Posterior vena cava (tissue), 2 donors: ENCODE measurements around the gene TBXT. TPM values are rescaled to one million over a fixed set of nuclear protein-coding genes. Genes with fewer than 3 reads are reported as not detected.

Experiments
- DNase-seq: peaks from one replicate; pipeline ENCODE4 v3.0.0-alpha.2; 2020; ENCODE audit warnings: low spot score
- intact Hi-C, 2 donors: fragments of 100-400 bp; cut with DNase I; formaldehyde crosslinking; loops; one replicate each; pipeline versions ENCODE4 v1.14.1 to v1.14.2; 2022 to 2023
- total RNA-seq, 2 donors: library from RNA; stranded (reverse); fragmentation: NEBNext Ultra II Directional; extraction: Animal tissue kit (Norgen Biotek cat#: 25700); gene quantifications; one replicate each; pipeline ENCODE4 v1.2.1, GENCODE V29; 2021
- donor health status: DM: yes; HTN: yes; CAD: no.
- donor health status: DM: yes; HTN: yes; CAD: no.

TBXT gene
- total RNA-seq, 2 donors from 2014 or later, result not detected

DNA sequence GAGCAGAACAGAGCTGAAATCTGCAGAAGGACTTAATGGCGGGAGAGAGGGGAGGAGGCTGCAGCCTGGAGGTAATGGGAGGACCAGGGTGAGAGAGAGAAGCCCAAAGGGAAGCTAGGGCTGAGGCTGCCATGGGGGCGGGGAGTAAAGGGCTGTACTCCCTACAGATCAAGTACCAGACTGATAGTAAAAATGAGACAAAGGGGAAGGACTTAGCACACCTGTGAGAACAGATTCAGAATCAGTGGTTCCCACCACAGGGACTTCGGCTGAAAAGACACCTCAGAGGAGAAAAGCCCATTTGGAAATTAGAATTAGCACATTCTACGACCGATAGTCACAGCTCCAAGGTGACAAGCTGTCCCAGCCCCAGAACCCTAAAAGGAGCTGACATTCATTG, 6.4 kb upstream of the TBXT start:
- DNase-seq, result no peak
- intact Hi-C loops, result no loop called here

DNA sequence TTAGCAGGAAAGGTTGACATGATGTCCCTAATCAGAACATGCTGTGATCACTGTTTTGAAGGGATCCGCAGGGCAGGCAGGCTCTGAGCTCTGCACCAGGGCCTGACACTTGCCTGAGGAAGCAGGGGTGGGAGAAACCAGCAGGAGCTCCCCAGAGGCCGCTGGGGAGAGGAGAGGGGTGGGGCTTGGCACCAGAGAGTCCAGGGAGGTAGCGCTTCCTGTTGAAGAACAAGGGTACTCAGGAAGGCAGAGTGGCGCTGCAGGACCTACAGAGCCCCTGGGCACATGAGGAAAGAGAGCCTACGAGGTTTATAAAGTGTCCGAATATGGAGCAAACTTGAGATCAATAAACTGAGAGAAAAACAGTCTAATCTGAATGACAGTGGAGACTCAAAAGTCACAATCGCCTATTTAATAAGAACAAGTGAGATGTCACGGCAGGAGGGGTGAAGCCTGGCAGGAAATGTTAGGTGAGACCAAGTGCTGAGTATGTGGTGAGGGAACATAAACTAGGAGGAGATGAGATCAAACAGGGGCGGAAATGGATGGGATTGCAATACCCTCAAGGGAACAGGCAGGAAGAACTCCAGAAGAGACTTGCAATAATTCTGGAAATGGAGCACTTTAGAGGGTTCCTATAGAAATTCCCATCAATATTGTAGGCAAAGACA, 5.8 kb upstream of the TBXT start:
- intact Hi-C loops, result no loop called here
- DNase-seq, result no peak

DNA sequence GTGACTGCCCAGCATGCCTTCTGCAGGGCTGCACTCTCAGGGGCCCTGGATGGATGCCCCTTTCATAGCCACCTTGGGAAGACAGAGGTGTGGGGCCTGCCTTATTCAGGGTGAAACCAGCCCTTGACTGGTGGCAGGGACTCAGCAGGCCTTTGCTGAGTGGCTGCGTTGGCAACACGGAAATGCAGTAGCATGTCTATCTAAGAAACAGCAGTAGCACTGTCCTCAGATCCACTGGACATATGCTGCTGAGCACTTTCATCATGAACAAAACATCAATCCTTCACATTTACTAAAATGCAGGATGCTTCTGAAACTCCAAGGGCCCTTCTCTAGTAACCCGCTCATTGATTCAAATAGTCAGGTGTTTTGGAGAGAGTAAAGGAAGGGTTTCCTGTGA, 4.9 kb upstream of the TBXT start:
- intact Hi-C loops, result no loop called here
- DNase-seq, result no peak

DNA sequence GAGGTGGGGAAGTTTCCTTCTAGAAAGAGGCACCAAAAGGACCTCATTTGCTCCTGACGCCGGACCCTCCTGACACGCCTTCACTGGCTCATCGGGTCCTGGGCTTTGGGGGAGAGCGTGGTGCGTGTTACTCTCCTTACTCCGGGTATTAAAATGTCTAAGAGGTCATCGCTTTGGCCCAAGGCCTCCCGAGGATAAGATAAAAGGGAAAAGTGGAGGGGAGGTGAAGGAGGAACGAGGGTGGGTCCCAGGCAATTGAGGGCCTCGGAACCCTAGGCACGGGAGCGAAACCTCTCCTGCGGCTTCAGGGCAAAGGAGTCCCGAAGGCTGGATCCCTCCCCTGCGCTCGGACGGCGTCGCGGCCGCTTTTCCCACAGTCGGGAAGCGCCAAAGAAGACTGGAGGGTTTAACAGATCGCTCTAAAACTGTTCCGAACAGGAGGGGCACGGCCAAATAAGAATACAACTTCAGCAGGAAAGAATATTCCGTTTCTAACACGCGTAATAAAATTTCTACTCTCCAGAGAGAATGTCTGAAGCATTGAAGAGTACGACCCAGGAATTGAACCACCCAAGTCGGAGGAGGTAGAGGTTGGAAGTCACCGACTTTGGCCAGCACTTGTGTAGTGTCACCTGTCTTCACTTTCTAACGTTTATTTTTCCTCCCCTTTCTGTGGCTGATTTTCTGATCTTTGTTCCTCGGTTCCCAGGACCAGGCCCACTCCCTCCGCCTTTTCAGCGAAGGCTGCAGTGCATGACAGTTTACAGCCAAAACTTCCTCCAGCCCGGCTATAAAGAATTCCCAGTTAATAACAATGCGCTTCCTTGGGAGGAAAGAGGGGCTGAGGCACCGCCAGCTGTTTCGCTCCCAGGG, 2.1 kb upstream of the TBXT start:
- DNase-seq, result no peak
- intact Hi-C loops, result no loop called here

DNA sequence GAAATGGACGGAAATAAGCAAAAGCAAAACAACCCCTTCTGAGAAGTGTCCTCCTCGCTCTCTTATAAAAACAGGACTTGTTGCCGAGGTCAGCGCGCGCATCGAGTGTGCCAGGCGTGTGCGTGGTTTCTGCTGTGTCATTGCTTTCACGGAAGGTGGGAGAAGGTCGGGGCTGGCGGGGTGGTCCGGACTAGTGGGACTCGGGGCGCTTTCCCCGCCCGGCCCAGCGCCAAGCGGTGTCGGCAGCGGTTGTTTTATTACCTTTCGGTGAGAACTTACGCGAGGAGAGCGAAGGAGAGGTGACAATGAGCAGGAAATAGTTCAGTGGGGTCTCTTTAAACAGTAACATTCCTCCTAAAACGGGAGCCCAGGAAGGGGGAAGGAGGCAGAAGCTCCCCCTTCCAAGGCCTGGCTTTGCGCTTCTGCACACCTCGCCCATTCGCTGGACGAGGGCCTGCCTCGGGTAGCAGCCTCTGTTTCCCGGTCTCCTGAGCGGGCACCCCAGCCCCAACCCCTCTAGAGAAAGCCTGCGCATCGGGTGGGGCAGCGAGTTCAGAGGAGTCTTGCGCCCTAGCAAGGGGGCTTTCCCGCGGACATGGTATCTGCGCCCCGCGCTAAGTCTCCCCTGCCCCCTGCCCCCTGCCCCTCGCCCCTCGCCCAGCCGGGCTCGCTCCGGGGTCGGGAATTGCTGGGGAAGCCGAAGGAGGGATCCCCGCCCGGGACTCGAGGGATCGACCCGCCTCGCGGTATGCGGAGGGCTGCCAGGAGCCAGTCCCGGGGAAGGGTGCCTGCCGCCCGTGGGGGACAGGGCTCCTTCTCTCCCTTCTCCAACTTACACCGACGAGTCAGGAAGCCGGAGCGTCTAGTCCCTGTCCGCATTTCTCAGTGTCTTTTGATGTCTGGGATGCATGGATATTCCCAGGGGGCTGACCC, 1.2 kb upstream of the TBXT start:
- DNase-seq, result no peak
- intact Hi-C loops, result no loop called here

DNA sequence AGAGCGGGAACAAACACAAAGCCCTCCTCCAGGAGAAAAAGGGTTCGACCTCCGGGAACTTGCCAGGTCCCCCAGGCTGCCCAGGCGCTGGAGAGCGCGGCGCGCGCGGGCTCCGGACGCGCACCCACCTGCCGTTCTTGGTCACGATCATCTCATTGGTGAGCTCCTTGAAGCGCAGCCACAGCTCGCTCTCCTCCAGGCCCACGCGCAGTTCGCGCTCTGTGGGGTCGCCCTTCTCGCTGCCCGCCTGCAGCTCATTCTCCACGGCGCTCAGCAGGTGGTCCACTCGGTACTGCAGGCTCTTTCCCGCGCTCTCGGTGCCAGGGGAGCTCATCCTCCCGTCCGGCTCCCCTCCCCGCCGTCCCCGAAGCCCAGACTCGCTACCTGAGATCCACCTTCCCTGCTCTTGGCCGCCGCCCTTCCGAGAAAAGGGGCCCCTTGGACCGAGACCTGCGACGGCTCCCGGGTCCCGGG, 356 bp downstream of the TBXT start:
- intact Hi-C loops, result no loop called here

DNA sequence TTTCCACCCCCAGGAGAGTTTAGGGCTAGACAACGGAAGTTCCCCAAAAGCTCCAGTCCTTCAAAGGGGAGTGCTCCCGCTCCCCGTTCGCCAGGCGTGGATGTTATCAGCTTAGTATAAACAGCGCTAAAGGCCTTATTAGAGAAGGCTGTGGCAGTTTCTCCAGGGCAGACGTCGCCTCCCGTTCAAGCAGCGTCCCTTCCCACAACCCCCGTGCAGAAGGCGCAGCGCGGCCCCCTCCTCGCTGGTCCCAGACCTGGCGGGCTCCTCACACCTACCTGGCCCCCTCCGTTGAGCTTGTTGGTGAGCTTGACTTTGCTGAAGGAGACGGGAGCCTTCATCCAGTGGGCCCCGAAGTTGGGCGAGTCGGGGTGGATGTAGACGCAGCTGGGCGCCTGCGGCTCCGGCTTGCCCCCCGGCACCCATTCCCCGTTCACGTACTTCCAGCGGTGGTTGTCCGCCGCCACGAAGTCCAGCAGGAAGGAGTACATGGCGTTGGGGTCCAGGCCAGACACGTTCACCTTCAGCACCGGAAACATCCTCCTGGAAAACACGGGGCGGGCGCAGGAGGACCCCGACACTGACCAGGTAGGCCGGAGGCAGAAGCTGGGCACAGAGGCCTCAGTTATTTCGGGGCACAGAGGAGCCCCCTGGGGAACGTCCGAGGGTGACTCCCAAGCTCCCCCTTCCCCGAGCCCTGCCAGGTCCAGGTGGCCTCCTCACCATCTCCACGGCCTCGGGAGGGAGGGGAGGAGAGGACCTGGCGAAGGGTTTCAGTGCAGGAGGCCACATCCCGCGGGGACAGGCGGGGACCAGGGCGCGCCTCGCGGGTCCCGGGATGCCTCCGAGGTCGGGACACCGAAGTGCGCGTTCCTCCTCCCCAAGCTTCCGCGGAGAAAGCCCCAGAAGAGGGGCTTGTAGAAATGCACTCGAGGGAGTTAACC, 1.1 kb downstream of the TBXT start:
- intact Hi-C loops, result no loop called here
- no peak for DNase-seq

More for the DNA sequence above, 356 bp downstream of the TBXT start:
- no peak for DNase-seq

DNA sequence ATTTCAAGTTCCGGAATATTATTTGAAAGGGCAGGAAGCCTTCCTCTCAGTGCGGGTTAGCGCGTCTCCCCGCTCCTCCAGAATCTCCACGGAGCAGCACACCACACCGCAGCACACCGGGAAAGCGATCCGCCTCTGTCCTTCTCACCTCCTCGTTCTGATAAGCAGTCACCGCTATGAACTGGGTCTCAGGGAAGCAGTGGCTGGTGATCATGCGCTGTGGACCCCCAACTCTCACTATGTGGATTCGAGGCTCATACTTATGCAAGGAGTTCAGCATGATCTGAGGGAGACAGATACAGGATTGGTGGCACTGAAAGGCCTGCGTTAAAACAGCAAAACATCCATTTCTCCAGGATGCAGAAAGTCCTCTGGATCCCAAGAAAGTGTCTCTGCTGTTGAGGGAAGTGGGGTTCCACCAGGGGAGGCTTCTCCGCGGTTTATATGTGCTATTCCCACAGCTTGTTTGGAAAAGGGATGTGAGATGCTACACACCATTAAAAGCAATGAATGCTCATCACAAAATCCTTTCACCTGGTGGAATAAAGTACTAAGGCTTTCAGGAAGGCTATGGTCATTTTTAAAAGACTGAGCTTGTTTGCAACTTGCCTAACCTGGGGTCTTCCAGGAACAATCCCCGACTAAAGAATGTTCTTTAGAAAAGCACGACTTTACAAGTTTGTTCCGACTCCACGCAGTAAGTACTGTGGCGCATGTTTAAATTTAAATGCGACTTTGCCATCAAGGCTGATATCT, 1.9 kb downstream of the TBXT start:
- DNase-seq, result no peak
- intact Hi-C loops, result no loop called here

DNA sequence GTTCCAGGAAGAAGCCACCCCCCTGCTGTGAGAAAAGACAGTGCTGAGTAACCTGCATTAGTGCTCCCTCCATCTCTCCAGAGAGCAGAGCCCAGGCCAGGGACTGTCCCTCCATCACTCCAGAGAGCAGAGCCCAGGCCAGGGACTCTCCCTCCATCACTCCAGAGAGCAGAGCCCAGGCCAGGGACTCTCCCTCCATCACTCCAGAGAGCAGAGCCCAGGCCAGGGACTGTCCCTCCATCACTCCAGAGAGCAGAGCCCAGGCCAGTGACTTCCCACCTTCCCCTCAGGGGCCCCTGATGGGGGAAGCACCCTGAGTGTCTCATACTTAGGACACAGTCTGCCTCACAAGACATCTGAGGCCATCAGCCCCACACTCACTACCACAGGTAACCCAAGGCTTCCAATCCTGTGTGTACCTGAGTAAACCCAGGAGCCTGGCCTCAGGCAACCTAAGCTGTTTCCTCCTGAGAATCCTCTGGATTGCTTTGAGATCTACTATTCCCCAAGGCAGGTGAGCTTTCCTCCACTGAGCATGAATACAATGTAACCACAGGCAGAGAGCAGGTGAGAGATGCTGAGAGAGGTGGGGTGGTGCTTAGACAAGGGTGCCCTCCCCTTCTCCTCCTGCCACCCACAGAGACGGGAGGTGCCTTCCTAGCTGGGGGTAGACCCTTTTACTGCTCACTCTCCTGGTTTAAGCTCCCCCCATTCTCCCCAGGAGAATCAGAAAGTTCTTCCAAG, 4.9 kb downstream of the TBXT start:
- no peak for DNase-seq
- intact Hi-C loops, result no loop called here

DNA sequence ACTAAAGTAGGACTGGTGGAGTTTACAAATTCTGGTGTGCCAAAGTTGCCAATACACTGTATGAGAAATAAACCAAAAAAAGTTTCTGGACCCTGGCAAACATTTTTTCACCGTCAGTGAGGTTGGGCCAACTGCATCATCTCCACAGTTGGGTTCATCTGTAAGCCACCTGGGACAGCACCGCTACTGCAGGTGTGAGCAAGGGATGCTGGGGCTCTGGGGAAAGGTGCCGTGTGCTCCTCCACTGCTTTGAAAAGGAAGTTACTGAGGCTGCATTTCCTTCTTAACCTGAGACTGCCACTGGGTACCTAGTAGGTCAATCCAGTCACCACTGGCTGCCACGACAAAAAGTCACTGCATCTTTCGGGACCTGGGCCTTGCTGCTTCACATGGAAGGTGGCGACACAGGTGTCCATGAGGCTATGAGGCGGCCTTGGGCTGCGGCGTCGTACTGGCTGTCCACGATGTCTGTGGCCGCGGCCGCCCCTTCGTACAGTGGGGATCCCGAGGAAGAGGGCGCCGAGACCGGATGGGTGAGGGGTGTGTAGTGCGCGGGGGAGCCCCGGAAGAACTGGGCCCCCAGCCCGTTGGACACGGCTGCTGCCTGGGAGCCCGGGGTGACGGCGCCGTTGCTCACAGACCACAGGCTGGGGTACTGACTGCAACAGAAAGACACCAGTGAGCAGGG, 9.6 kb downstream of the TBXT start:
- DNase-seq, result no peak
- intact Hi-C loops, result no loop called here

DNA sequence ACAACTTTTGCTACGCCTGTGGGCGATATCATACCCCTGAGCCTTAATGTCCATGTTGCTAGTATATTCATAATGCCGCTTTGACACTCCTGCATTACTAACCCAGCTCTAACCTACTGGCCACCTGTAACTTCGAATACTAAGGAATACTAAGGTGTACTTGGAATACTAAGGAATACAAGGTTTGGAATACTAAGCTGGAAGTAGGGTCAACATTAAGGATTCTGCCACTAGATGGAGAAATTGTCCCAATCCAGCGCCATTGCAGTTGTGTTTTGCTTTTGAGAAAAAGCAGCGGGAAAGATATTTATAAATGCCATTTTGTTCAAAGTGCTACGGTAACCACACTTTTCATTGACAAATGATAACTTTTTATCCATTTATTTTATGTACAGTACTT, 10.7 kb downstream of the TBXT start:
- intact Hi-C loops, result no loop called here

DNA sequence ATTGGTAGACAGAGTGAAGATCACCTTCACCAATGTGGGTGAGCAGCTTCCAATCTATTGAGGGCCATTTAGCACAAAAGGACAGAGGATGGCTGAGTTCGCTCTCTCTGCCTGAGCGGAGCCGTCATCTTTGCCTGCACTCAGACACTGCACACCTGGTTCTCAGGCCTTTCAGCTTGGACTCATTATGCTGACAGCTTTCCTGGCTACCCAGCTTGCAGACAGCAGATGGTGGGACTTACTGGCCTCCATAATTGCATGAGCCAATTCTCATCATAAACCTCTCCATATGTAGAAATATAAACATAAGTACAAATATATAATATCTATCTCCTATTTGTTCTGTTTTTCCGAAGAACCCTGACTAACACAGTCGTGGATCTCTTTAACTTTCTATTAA, 13.7 kb downstream of the TBXT start:
- intact Hi-C loops, result no loop called here

More for the DNA sequence above, 10.7 kb downstream of the TBXT start:
- no peak for DNase-seq

DNA sequence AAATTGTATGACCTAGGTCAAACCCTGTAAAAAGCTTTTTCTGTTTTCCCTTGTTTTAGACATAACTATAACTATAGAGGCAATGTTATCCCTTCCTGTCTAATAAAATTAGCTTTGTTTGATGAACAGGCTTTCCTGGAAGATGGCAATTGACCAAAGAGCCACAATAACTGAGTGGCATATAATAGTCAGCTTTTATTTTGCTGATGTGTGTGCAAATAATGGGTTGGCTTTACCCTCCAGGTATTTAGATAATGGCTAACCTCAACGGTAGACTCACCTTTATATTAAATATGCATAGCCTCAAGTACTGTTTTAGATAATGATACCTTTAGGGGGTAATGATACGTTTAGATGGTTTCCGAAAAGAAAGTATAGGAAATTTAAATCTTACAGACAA, 15.0 kb downstream of the TBXT start:
- intact Hi-C loops, result no loop called here
- DNase-seq, result no peak

More for the DNA sequence above, 13.7 kb downstream of the TBXT start:
- no peak for DNase-seq

DNA sequence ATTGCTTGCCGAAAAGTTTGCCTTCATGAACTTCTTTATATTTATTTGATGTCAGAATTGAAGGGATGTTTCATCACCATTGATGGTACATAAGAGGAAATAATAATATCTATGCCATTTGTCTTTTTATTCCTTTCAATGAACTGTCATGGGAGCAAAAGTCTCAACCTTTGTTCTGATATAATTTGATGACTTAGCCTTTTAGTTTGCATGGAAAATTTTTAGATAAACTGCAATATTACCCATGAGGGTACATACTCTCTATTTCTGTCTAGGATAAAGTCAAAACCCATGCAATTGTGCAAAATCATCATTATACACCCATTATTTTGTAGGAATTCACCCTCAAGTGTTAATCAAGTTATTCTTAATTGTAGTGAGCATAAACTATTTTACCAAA, 15.9 kb downstream of the TBXT start:
- intact Hi-C loops, result no loop called here

DNA sequence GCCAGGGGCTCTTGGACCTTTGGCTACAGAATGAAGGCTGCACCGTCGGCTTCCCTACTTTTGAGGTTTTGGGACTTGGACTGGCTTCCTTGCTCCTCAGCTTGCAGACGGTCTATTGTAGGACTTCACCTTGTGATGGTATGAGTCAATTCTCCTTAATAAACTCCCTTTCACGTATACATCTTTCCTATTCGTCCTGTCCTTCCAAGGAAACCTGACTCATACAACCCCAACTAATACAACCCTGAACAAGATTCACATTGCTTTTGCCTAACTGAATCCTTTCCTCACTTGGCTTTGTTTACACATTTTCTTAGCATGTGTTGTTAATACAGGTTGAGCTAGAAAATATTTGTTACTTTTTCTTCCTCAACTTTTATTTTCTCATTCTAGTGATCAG, 21.9 kb downstream of the TBXT start:
- intact Hi-C loops, result no loop called here

More for the DNA sequence above, 15.9 kb downstream of the TBXT start:
- DNase-seq, result no peak

DNA sequence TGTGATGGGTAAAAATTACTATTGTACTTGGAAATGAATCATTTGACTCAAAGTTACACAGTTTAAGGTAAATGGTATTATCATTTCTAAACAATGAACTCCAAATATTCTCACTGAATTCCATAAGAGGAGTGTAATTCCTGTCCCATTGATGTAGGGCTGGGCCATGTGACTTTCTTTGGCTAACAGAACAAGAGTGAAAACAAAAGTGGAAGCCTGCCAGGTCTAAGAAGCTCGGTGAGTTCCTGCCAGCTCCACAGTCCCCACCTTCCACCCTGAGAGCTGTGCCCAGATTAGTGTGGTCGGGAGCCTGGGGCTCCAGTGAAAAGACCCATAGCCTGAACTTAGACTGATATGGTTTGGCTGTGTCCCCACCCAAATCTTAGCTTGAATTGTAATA, 24.6 kb downstream of the TBXT start:
- intact Hi-C loops, result no loop called here
- DNase-seq, result no peak

More for the DNA sequence above, 21.9 kb downstream of the TBXT start:
- no peak for DNase-seq
